Activated T-helper 1 cell treated with anti-CD3 and anti-CD28 coated beads, Interleukin-12 subunit alpha, Interleukin-12 subunit beta, Interleukin-2, Interleukin-4 antibody, amounts not matched to agents 30 ng/mL and 10 ng/mL and 1 ng/mL, durations not matched to agents 14 hours and 24 hours and 36 hours (primary cell): ENCODE results near the gene SUPT3H. TPM values are rescaled to one million over a fixed set of nuclear protein-coding genes. Genes with fewer than 3 reads are reported as not detected.

Source experiments
- DNase-seq: peaks from one replicate; pipeline ENCODE4 v3.0.0; 2021; ENCODE audit warnings: low spot score
- H3K27ac Mint-ChIP-seq: one replicate; pipeline ENCODE4 v1.8.0; 2021; ENCODE audit warnings: mild to moderate bottlenecking, mixed read lengths
- H3K27me3 Mint-ChIP-seq: one replicate; pipeline ENCODE4 v1.8.0; 2022; ENCODE audit warnings: mild to moderate bottlenecking, moderate library complexity, mixed read lengths; ENCODE audit not compliant: insufficient read depth
- H3K36me3 Mint-ChIP-seq: one replicate; pipeline ENCODE4 v1.8.0; 2021; ENCODE audit warnings: low read depth, mixed read lengths
- H3K4me1 Mint-ChIP-seq: one replicate; pipeline ENCODE4 v1.8.0; 2021; ENCODE audit warnings: low read depth, mixed read lengths
- H3K4me3 Mint-ChIP-seq: one replicate; pipeline ENCODE4 v1.8.0; 2021; ENCODE audit warnings: mild to moderate bottlenecking, moderate library complexity, mixed read lengths
- H3K9me3 Mint-ChIP-seq: one replicate; pipeline ENCODE4 v1.8.0; 2021; ENCODE audit warnings: mixed read lengths
- intact Hi-C: fragments of 100-400 bp; cut with micrococcal nuclease; formaldehyde crosslinking; loops from one replicate; pipeline ENCODE4 v1.15.1; 2024
- total RNA-seq: library from RNA; stranded (reverse); gene quantifications from 2 replicates; pipeline ENCODE4 v1.2.3, GENCODE V29; 2022

The SUPT3H gene
- total RNA-seq, 1 donor from 2014 or later, result 11.0 TPM

DNA sequence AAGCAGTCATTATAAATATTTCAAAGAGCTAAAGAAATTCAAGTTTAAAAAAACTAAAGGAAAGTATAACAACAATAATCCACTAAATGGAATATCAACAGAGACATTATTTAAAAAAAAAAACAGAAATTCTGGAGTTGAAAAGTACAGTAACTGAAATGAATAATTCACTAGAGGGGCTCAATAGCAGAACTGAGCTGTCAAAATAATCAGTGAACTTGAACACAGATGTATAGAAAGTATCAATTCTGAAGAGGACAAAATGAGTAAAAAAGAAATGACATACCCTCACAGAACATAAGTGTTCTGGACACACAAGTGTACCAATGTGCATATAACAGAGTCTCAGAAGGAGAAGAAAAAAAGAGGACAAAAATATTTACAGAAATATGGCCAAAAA is 241.2 kb downstream of the SUPT3H start:
- intact Hi-C loops, result no loop called here
- H3K4me1 Mint-ChIP-seq, result peaks cover 9% of the 10 kb centered on the region
- DNase-seq, result no peak
- H3K4me3 Mint-ChIP-seq, result no peak overlapping the region
- H3K9me3 Mint-ChIP-seq, result peaks cover 52% of the 10 kb centered on the region
- peaks cover 28% of the 10 kb centered on the region for H3K36me3 Mint-ChIP-seq
- H3K27me3 Mint-ChIP-seq, result no peaks in the 10 kb centered on the region
- no peak overlapping the region for H3K27ac Mint-ChIP-seq

DNA sequence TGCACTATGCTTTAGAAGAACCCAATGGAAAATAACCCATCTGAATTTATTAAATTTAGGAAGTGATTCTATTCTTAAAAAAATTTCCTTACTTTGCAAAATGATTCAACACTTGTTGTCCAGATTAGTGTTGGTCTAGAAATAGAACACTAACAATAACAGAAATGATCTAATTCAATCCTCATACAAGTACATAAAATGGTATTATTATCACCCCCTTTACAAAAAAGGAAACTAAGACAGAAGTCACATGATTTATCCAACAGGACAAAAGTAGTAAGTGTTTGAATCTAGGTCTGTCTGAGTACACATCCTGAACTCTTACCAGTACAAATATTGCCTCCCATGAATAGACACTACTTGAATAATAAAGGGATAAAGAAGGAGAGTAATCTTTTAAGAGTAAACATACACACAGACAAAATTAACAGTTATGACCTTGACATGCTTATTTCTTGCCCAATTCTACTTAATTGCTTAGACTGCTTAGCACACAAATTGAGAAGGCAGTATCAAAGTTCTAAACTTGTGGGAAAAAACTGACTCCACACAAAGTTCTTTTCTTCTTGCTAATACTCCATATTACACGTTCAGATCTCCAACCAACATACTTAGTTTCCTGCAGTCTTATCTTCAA is 245.0 kb downstream of the SUPT3H start:
- Mint-ChIP-seq H3K27me3 (no peaks in the 10 kb centered on the region), H3K27ac (no peak overlapping the region), H3K36me3 (peaks cover 17% of the 10 kb centered on the region), H3K9me3 (peaks cover 34% of the 10 kb centered on the region), H3K4me3 (no peak overlapping the region), H3K4me1 (peaks cover 7% of the 10 kb centered on the region)
- intact Hi-C loops, result no loop called here
- DNase-seq, result no peak

DNA sequence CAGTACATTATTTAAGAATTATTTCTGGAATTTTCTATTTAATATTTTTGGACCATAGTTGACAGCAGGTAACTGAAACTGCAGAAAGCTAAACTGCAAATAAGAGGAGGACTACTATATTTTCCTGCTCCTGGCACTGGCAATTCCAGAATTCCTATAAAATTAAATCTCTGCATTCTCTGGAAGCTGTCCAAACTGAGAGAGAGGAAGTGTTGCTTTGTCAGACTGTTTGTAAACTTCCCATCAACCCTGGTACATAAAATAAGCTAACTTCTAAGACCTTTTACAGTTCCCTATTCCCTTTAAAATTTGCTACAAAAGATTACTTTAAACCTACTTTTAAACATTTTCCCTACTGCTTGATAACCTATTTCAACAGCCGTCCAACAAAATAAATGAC is 245.7 kb downstream of the SUPT3H start:
- peaks cover 7% of the 10 kb centered on the region for H3K4me1 Mint-ChIP-seq
- DNase-seq, result no peak
- H3K27ac Mint-ChIP-seq, result no peak overlapping the region
- H3K27me3 Mint-ChIP-seq, result no peaks in the 10 kb centered on the region
- intact Hi-C loops, result no loop called here
- peaks cover 17% of the 10 kb centered on the region for H3K36me3 Mint-ChIP-seq
- H3K4me3 Mint-ChIP-seq, result no peak overlapping the region
- H3K9me3 Mint-ChIP-seq, result peaks cover 28% of the 10 kb centered on the region

DNA sequence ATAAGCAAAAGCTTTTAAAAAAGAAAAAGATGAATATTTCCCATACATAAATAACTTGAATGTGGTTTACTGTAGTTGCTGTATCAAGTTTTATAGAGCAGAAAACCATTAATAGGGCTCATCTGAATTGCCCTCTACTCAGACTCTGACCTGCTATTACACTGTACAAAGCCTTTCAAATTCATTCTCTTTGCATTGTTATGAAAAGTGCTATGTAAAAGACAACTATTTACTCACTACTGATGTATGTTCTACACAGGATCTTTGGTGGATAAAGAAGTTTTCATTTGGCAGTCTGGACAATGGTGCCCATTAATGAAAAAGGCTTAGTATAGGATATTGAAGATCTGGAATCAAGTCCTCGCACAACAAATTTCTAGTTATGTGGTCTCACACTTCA is 248.7 kb downstream of the SUPT3H start:
- intact Hi-C loops, result no loop called here
- Mint-ChIP-seq H3K4me3 (no peak overlapping the region), H3K9me3 (peaks cover 4% of the 10 kb centered on the region), H3K36me3 (peaks cover 6% of the 10 kb centered on the region), H3K27ac (no peak overlapping the region), H3K4me1 (peaks cover 7% of the 10 kb centered on the region), H3K27me3 (no peaks in the 10 kb centered on the region)
- DNase-seq, result no peak

DNA sequence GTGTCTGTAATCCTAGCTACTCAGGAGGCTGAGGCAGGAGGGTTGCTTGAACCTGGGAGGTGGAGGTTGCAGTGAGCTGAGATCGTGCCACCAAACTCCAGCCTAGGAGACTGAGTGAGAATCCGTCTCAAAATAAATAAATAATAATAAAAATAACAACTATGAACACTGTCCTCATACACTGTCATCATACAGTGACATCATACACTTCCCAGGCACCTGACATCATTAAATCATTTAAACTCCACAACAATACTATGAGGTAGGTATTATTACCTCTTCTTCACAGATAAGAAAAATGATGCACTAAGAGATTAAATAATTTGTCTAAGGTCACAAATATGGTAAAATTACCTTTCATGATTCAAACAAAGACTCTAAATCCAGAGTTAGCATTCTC is 250.5 kb downstream of the SUPT3H start:
- no peak overlapping the region for H3K27ac Mint-ChIP-seq
- no peak for DNase-seq
- peaks cover 6% of the 10 kb centered on the region for H3K36me3 Mint-ChIP-seq
- H3K9me3 Mint-ChIP-seq, result peaks cover 3% of the 10 kb centered on the region
- no peaks in the 10 kb centered on the region for H3K4me1 Mint-ChIP-seq
- no peaks in the 10 kb centered on the region for H3K27me3 Mint-ChIP-seq
- intact Hi-C loops, result no loop called here
- no peak overlapping the region for H3K4me3 Mint-ChIP-seq

DNA sequence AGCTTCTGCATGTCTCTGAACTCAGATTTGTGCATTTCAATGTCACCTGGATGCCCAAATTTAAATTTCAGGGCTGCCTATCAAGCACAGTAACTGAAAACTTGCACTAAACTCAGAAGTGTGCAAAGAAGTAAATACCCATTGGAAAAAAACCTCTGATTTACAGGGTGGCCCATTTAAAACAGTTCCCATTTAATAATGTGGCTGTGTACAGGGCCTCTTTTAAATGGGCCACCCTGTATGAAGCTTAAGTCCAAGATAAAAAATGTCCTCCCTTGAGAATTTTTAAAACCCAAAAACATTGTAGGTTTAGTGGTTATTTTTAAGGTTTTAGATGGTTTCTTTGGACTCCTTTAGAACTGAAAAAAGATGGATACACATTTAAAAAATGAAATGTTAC is 251.7 kb downstream of the SUPT3H start:
- Mint-ChIP-seq H3K36me3 (peaks cover 6% of the 10 kb centered on the region), H3K27me3 (no peaks in the 10 kb centered on the region), H3K9me3 (peaks cover 2% of the 10 kb centered on the region), H3K27ac (no peak overlapping the region), H3K4me1 (no peaks in the 10 kb centered on the region), H3K4me3 (no peak overlapping the region)
- DNase-seq, result no peak
- intact Hi-C loops, result no loop called here

DNA sequence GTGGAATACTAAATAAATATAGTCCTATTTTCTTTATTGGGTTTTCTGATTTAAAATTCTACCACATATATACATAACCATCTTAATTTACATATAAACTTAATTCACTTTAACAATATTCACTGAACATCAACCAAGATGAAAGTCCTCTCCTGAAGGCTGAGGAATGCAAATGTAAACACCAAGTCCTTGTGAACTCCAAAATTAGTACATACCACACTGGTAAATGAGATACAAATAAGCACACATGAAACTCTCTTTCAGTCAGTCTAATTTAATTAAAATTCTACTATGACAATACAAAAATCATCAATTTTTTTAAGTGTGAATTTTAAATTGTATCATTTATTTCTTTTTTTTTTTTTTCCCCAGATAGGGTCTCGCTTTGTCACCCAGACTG is 254.7 kb downstream of the SUPT3H start:
- H3K27me3 Mint-ChIP-seq, result no peaks in the 10 kb centered on the region
- DNase-seq, result no peak
- H3K4me3 Mint-ChIP-seq, result no peak overlapping the region
- intact Hi-C loops, result no loop called here
- H3K27ac Mint-ChIP-seq, result no peak overlapping the region
- no peaks in the 10 kb centered on the region for H3K4me1 Mint-ChIP-seq
- no peaks in the 10 kb centered on the region for H3K9me3 Mint-ChIP-seq
- H3K36me3 Mint-ChIP-seq, result peaks cover 6% of the 10 kb centered on the region

DNA sequence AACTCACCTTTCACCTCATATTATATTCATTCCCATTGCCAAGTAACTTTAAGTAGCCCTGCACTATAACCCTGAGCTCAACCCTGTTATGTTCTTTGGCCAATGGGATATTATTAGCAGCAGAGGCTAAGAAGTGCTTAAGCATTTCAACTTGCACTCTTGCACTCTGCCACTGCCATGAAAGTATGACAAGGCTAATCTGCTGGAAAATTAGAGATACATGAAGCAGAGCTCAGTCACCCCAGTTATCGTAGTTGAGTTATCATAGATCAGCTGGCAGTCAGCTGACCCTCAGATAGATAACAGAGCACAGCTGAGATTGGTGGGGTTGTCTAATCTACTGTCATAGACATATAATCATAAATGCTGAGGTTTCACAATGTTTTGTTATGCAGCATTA is 259.0 kb downstream of the SUPT3H start:
- DNase-seq, result no peak
- Mint-ChIP-seq H3K36me3 (no peaks in the 10 kb centered on the region), H3K4me3 (no peak overlapping the region), H3K4me1 (peaks cover 24% of the 10 kb centered on the region), H3K27ac (no peak overlapping the region), H3K27me3 (no peaks in the 10 kb centered on the region), H3K9me3 (peaks cover 2% of the 10 kb centered on the region)
- intact Hi-C loops, result loop anchor here (5.0 kb wide), 1 partner anchor 181 kb away; no protein-coding TSS in a partner anchor

DNA sequence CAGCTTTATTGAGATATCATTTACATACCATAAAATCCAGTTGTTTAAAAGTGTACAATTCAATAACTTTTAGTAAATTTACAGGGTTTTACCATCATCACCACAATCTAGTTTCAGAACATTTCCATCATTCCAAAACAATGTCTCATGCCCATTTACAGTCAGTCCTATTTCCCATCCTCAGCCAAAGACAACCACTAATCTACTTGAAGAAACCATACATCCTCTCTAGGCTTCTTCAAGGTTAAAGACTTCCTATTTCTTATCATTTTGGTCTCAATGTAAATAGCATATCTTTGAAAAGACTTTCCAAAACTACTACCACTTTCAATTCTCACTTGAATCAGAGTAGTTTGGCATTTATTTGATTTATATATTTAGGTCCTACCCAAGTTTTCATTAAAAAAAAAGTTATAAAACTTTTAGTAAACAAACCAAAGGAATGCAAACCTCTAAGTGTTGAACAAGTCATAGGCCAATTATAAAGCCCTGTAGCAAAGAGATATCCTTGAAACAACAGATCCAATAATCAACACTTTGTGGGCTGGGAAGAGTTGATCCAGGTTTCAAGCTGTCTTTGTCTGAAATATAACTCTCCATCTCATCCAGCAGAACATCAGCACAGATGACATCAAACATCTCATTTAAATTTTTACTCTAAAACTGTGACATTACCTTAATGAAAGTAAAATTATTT is 260.9 kb downstream of the SUPT3H start:
- no peaks in the 10 kb centered on the region for H3K27me3 Mint-ChIP-seq
- H3K4me1 Mint-ChIP-seq, result peaks cover 24% of the 10 kb centered on the region
- peaks cover 2% of the 10 kb centered on the region for H3K9me3 Mint-ChIP-seq
- intact Hi-C loops, result loop anchor here (1.0 to 5.0 kb wide), 6 partner anchors 40 to 261 kb away; no protein-coding TSS in a partner anchor
- no peak overlapping the region for H3K4me3 Mint-ChIP-seq
- no peaks in the 10 kb centered on the region for H3K36me3 Mint-ChIP-seq
- peak overlapping the region; percentile 47 for H3K27ac Mint-ChIP-seq
- DNase-seq, result no peak

DNA sequence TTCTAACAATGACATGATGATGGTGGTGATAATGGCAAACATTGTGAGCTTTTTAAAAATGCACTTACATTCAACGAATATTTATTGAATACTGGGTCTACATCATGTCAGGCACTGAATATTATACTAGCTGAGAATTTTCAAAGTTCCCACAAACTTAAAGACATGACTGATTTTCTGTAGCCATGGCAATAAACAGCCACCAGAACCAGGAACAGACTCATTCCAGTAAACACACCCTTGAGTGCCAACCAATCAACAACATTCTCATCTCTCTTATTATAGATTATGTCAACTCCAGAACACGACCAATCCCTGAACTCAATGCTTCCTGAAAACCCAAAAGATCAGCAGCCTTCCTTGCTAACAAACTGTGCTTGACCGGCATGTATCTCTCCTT is 262.0 kb downstream of the SUPT3H start:
- H3K9me3 Mint-ChIP-seq, result peaks cover 2% of the 10 kb centered on the region
- H3K4me3 Mint-ChIP-seq, result no peak overlapping the region
- H3K36me3 Mint-ChIP-seq, result no peaks in the 10 kb centered on the region
- peak overlapping the region; percentile 42 for H3K27ac Mint-ChIP-seq
- DNase-seq, result no peak
- H3K4me1 Mint-ChIP-seq, result peaks cover 24% of the 10 kb centered on the region
- H3K27me3 Mint-ChIP-seq, result no peaks in the 10 kb centered on the region
- intact Hi-C loops, result loop anchor here (1.0 to 5.0 kb wide), 5 partner anchors 41 to 178 kb away; no protein-coding TSS in a partner anchor

DNA sequence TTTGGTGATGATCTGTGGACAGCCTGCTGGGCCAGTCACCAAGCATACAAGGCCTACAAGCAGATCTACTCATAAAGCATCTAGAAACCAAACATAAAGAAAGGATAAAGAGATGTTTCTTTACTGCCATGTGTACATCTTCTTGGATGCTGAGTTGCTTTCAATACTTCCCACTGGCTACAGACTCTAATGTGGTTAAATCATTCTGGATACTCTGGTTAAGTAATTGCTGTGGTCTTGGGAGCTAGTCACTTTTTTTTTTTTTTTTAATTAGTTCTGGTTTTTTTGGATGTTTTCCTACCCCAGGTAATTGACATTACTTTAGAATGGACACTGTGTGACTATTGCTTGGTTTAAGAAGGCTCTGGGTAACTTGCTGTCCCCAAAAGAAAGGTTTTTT is 265.0 kb downstream of the SUPT3H start:
- H3K27ac Mint-ChIP-seq, result no peak overlapping the region
- intact Hi-C loops, result no loop called here

DNA sequence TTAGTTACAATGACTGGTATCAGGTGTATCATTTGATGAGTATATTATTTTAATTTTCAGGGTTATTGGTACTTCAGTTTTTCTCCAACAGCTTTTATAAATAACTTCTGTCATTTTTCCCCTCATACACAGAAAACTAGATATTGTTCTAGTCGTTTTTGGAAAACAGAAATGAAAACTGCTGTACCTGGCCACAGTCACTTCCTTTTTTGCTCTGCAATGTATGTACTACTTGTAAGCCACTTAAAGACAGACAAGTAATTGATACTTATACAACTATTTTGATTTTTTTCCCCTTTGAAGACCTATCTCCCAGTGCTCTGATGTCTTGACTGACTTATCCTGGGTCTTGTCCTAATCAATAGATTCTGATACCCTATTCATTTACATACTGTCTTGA is 268.2 kb downstream of the SUPT3H start:
- intact Hi-C loops, result no loop called here
- Mint-ChIP-seq H3K4me1 (peaks cover 17% of the 10 kb centered on the region), H3K27ac (no peak overlapping the region), H3K27me3 (no peaks in the 10 kb centered on the region), H3K9me3 (no peaks in the 10 kb centered on the region), H3K36me3 (no peaks in the 10 kb centered on the region), H3K4me3 (no peak overlapping the region)
- no peak for DNase-seq

More for the DNA sequence above, 265.0 kb downstream of the SUPT3H start:
- Mint-ChIP-seq H3K36me3 (no peaks in the 10 kb centered on the region), H3K4me3 (no peak overlapping the region), H3K4me1 (peaks cover 41% of the 10 kb centered on the region), H3K27me3 (no peaks in the 10 kb centered on the region), H3K9me3 (peaks cover 2% of the 10 kb centered on the region)
- no peak for DNase-seq

DNA sequence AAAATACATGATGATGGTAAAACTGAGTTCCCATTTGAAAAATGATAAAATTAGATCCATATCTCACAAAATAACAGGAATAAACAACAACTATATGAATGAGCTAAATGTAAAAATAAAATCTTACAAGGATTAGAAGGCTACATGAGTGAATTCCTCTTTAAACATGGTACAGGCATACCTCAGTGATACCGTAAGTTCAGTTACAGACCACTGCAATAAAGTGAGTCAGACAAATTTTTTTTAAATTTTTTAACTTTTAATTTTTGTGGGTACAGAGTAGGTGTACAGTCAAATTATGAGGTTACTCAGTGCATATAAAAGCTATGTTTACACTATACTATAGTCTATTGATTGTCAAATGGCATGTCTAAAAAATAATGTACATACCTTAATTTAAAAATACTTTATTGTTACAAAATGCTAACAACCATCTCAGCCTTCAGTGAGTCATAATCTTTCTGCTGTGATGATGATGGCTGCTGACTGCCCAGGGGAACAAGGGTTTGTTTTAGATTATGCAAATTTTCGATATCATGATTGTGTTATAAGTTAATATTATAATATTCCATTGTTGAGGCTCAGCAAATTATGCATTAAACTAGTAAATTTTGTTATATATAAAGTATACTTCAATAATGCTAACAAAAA is 272.4 kb downstream of the SUPT3H start:
- H3K4me3 Mint-ChIP-seq, result no peak overlapping the region
- H3K36me3 Mint-ChIP-seq, result no peaks in the 10 kb centered on the region
- intact Hi-C loops, result no loop called here
- no peaks in the 10 kb centered on the region for H3K27me3 Mint-ChIP-seq
- no peak for DNase-seq
- H3K4me1 Mint-ChIP-seq, result peaks cover 17% of the 10 kb centered on the region
- H3K27ac Mint-ChIP-seq, result no peak overlapping the region
- no peaks in the 10 kb centered on the region for H3K9me3 Mint-ChIP-seq
